SK-N-SH (cell line): ENCODE measurements around the gene SMPD1. TPM values are rescaled to one million over a fixed set of nuclear protein-coding genes. Genes with fewer than 3 reads are reported as not detected.
A peak's percentile ranks its signal among the peaks of the same experiment; 100 is the strongest.

Experiments
- CTCF ChIA-PET: fragments of 300-600, 350-600 bp; formaldehyde crosslinking; extraction: SDS; loops from one replicate; lab custom pipeline; 2021; lab: Yijun Ruan, JAX
- POLR2A ChIA-PET: fragments of 350-600 bp; sonication (Branson Sonifier 250); formaldehyde crosslinking; extraction: SDS; loops from one replicate; lab custom pipeline; 2020; ENCODE audit warnings: antibody characterized with exemption, inconsistent platforms; lab: Yijun Ruan, JAX
- DNase-seq: peaks from one replicate; pipeline ENCODE4 v3.0.0; 2012
- H2AFZ ChIP-seq: fragments of 200-600 bp; sonication (generic); 2 replicates; pipeline ENCODE4 v1.8.1; 2016; ENCODE audit warnings: antibody characterized with exemption, mild to moderate bottlenecking, low read depth
- H3F3A ChIP-seq: fragments of 200-600 bp; sonication (generic); replicated peaks from 2 replicates; pipeline ENCODE3; 2016; ENCODE audit warnings: antibody characterized with exemption, mild to moderate bottlenecking; ENCODE audit not compliant: insufficient read depth
- H3K27ac ChIP-seq, 2 experiments: fragments of 200-500 bp in 1 of 2; fragments of 200-600 bp in 1 of 2; sonication (Bioruptor generic) in 1 of 2; sonication (generic), shearing (Covaris generic) in 1 of 2; 2 replicates each; pipeline versions ENCODE4 v1.5.1 to v1.6.1; 2014 to 2016; ENCODE audit warnings: low read depth in 2 of 2, inconsistent platforms in 1 of 2, low read length in 1 of 2, mild to moderate bottlenecking in 1 of 2, mixed read lengths in 1 of 2
- H3K27me3 ChIP-seq: fragments of 200-600 bp; sonication (generic), shearing (Covaris generic); 2 replicates; pipeline ENCODE4 v1.6.1; 2016; ENCODE audit warnings: mixed run types; ENCODE audit not compliant: insufficient read depth
- H3K36me3 ChIP-seq, 2 experiments: fragments of 200-500 bp in 1 of 2; fragments of 200-600 bp in 1 of 2; sonication (Bioruptor generic) in 1 of 2; sonication (generic) in 1 of 2; replicated peaks in 1 of 2; 2 replicates each; pipeline versions ENCODE3 to v1.5.1; 2014 to 2016; ENCODE audit warnings: low read length in 1 of 2, mild to moderate bottlenecking in 1 of 2; ENCODE audit not compliant: insufficient read depth in 2 of 2, control insufficient read depth in 1 of 2
- H3K4me1 ChIP-seq, 2 experiments: fragments of 200-500 bp in 1 of 2; fragments of 200-600 bp in 1 of 2; sonication (Bioruptor generic) in 1 of 2; sonication (generic), shearing (Covaris generic) in 1 of 2; 2 replicates each; pipeline versions ENCODE4 v1.5.1 to v1.6.1; 2014 to 2016; ENCODE audit warnings: low read depth in 1 of 2, low read length in 1 of 2, mixed run types in 1 of 2; ENCODE audit not compliant: insufficient read depth in 2 of 2, control insufficient read depth in 1 of 2
- H3K4me2 ChIP-seq: fragments of 200-600 bp; sonication (generic), shearing (Covaris generic); 2 replicates; pipeline ENCODE4 v1.6.1; 2017; ENCODE audit warnings: mixed run types
- H3K4me3 ChIP-seq, 2 experiments: fragments of 200-500 bp in 1 of 2; fragments of 200-600 bp in 1 of 2; sonication (Bioruptor generic) in 1 of 2; sonication (generic), shearing (Covaris generic) in 1 of 2; 2 replicates each; pipeline versions ENCODE4 v1.5.1 to v1.8.1; 2014 to 2016; ENCODE audit warnings: low read depth in 2 of 2, inconsistent platforms in 1 of 2, low read length in 1 of 2, mild to moderate bottlenecking in 1 of 2, mixed read lengths in 1 of 2, moderate library complexity in 1 of 2
- H3K79me2 ChIP-seq: fragments of 200-600 bp; sonication (generic); 2 replicates; pipeline ENCODE4 v1.8.1; 2017; ENCODE audit warnings: mild to moderate bottlenecking; ENCODE audit not compliant: insufficient read depth
- H3K9ac ChIP-seq: fragments of 200-600 bp; sonication (generic); 2 replicates; pipeline ENCODE4 v1.6.1; 2017; ENCODE audit warnings: mixed run types
- H3K9me2 ChIP-seq: fragments of 200-600 bp; sonication (generic); 2 replicates; pipeline ENCODE4 v1.6.1; 2017; ENCODE audit warnings: mixed run types
- H3K9me3 ChIP-seq: fragments of 200-600 bp; sonication (generic); 2 replicates; pipeline ENCODE4 v1.6.1; 2017; ENCODE audit warnings: mixed run types, mild to moderate bottlenecking, moderate library complexity
- H4K20me1 ChIP-seq: fragments of 200-600 bp; sonication (generic); 2 replicates; pipeline ENCODE4 v1.6.1; 2017; ENCODE audit warnings: mild to moderate bottlenecking, mixed run types; ENCODE audit not compliant: insufficient read depth
- ELF1 ChIP-seq: IDR thresholded peaks from 2 replicates; pipeline ENCODE4 v1.4.0; 2012
- FOSL2 ChIP-seq: IDR thresholded peaks from 2 replicates; pipeline ENCODE4 v1.4.0; 2012; ENCODE audit warnings: low read depth, mild to moderate bottlenecking, moderate library complexity, borderline replicate concordance
- FOXM1 ChIP-seq: IDR thresholded peaks from 2 replicates; pipeline ENCODE4 v1.4.0; 2012; ENCODE audit warnings: low read depth, mild to moderate bottlenecking
- MAX ChIP-seq: IDR thresholded peaks from 2 replicates; pipeline ENCODE4 v1.4.0; 2012; ENCODE audit warnings: low read depth
- MXI1 ChIP-seq: IDR thresholded peaks from 2 replicates; pipeline ENCODE4 v1.6.1; 2012; ENCODE audit warnings: mild to moderate bottlenecking, low read depth, low read length, improper control_type of control experiment
- NFIC ChIP-seq: IDR thresholded peaks from 2 replicates; pipeline ENCODE4 v1.4.0; 2012; ENCODE audit warnings: borderline replicate concordance
- RAD21 ChIP-seq: IDR thresholded peaks from 2 replicates; pipeline ENCODE4 v1.6.1; 2012; ENCODE audit warnings: mild to moderate bottlenecking, low read length
- RCOR1 ChIP-seq: fragments of 150-350 bp; IDR thresholded peaks from 2 replicates; pipeline ENCODE4 v1.6.1; 2017; ENCODE audit warnings: antibody characterized with exemption, low read length
- RFX5 ChIP-seq: IDR thresholded peaks from 2 replicates; pipeline ENCODE4 v1.6.1; 2012; ENCODE audit warnings: mild to moderate bottlenecking, improper control_type of control experiment, low read length
- RXRA ChIP-seq: IDR thresholded peaks from 2 replicates; pipeline ENCODE4 v1.4.0; 2012; ENCODE audit warnings: low read depth, mild to moderate bottlenecking, borderline replicate concordance
- TAF1 ChIP-seq: IDR thresholded peaks from 2 replicates; pipeline ENCODE4 v1.6.1; 2012; ENCODE audit warnings: low read depth, mild to moderate bottlenecking, low read length, moderate library complexity, borderline replicate concordance
- TEAD4 ChIP-seq: IDR thresholded peaks from 2 replicates; pipeline ENCODE4 v1.4.0; 2012; ENCODE audit warnings: mild to moderate bottlenecking, borderline replicate concordance; ENCODE audit not compliant: insufficient read depth
- USF2 ChIP-seq: fragments of 150-350 bp; IDR thresholded peaks from 2 replicates; pipeline ENCODE4 v1.6.1; 2017; ENCODE audit warnings: antibody characterized with exemption, low read length, low read depth, borderline replicate concordance
- YY1 ChIP-seq: IDR thresholded peaks from 2 replicates; pipeline ENCODE4 v1.4.0; 2012; ENCODE audit warnings: low read depth, mild to moderate bottlenecking
- WGBS: methylation state at CpG from one replicate; pipeline ENCODE4 v1.1.6; 2017; ENCODE audit warnings: low lambda C conversion rate; 5-methylcytosine and 5-hydroxymethylcytosine counted together
- polyA plus RNA-seq, 3 experiments: library from polyadenylated mRNA; depleted of rRNA; stranded (reverse); fragments of >200 nt; gene quantifications; 2 replicates each; pipeline ENCODE4 v1.2.3, GENCODE V29; 2012
- TF ChIP-seq, protein P1 (sequence below): IDR thresholded peaks from 2 replicates; pipeline ENCODE4; 2012
- TF ChIP-seq, protein P2 (sequence below): fragments of 150-350 bp; IDR thresholded peaks from 2 replicates; pipeline ENCODE4 v1.6.1; 2016; ENCODE audit warnings: mild to moderate bottlenecking, low read depth, low read length

The SMPD1 gene
- polyA plus RNA-seq, 1 of the 3 experiments (the other 2 are of a cell fraction), result 69.2 TPM

DNA sequence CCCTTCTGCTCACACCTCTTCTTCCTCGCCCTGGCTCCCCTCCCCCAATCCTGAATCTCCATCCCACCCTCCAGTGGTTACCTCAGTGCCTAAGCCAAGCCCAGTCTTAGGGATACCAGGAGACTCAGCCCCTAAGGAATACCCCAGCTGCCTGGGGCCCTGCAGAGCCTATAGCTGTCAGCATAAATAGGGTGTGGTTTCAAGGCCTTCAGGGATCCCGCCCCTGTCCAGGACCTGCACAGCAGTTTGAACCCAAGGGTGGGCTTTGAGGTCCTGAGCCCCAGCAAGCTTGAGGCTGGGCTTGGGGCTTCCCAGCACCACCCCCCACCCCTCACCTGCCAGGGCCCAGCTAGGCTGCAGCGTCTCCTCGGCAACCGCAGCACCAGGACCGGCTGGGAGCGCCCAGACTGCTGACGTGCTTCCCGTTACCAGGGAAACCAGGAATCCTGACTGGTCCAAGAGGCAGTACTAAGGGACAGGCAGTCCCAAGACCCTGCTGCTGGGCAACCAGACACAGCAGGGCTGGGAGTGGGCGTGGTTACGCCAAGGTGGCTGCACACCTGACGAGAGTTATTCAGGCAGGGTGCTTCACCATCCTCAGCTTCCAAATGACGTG is 14.9 kb downstream of the SMPD1 start:
- CTCF ChIA-PET, result interaction anchor here (0.6 to 2.4 kb wide), 5 partner anchors 14 to 1111 kb away, joined by 3 to 9 read pairs (median 6); partner anchors contain the start of gene APBB1
- Histone ChIP-seq H2AFZ (no peak overlapping the region), H3K9me2 (no peaks in the 10 kb centered on the region), H3K4me2 (no peak overlapping the region), H4K20me1 (no peaks in the 10 kb centered on the region), H3K79me2 (no peaks in the 10 kb centered on the region), H3K36me3 (peaks cover 0 to 13% of the 10 kb centered on the region in 2 experiments), H3K4me3 (no peak overlapping the region), H3K27me3 (no peaks in the 10 kb centered on the region), H3F3A (peaks cover 2% of the 10 kb centered on the region), H3K27ac (no peak overlapping the region), H3K9me3 (no peaks in the 10 kb centered on the region), H3K9ac (no peak overlapping the region), H3K4me1 (peaks cover 0 to 13% of the 10 kb centered on the region in 2 experiments; a peak in 1 of 4 replicates)
- WGBS, result 92% methylated on average over 6 of the region's 13 CpGs
- DNase-seq, result peak; percentile 68
- POLR2A ChIA-PET, result interaction anchor here (1.5 to 2.1 kb wide), 2 partner anchors 14 to 15 kb away, joined by 4 to 6 read pairs; partner anchors contain the start of genes APBB1 and SMPD1
- no peak for TF ChIP-seq RAD21
- TF ChIP-seq FOSL2, result no peak
- no peak for TF ChIP-seq RXRA
- no peak for TF ChIP-seq TAF1
- TF ChIP-seq ELF1, result no peak
- no peak for TF ChIP-seq MXI1
- no peak for TF ChIP-seq USF2
- no peak for TF ChIP-seq RCOR1
- TF ChIP-seq YY1, result no peak
- no peak for TF ChIP-seq MAX
- TF ChIP-seq, protein P1, sequence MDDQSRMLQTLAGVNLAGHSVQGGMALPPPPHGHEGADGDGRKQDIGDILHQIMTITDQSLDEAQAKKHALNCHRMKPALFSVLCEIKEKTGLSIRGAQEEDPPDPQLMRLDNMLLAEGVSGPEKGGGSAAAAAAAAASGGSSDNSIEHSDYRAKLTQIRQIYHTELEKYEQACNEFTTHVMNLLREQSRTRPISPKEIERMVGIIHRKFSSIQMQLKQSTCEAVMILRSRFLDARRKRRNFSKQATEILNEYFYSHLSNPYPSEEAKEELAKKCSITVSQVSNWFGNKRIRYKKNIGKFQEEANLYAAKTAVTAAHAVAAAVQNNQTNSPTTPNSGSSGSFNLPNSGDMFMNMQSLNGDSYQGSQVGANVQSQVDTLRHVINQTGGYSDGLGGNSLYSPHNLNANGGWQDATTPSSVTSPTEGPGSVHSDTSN, result no peak
- TF ChIP-seq, protein P2, sequence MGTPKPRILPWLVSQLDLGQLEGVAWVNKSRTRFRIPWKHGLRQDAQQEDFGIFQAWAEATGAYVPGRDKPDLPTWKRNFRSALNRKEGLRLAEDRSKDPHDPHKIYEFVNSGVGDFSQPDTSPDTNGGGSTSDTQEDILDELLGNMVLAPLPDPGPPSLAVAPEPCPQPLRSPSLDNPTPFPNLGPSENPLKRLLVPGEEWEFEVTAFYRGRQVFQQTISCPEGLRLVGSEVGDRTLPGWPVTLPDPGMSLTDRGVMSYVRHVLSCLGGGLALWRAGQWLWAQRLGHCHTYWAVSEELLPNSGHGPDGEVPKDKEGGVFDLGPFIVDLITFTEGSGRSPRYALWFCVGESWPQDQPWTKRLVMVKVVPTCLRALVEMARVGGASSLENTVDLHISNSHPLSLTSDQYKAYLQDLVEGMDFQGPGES, result no peak
- TF ChIP-seq FOXM1, result no peak
- TF ChIP-seq RFX5, result no peak
- no peak for TF ChIP-seq TEAD4
- TF ChIP-seq NFIC, result no peak
